Right lobe of liver (tissue), 4 donors: ENCODE results near the gene ARG2.

ENCODE experiments used
- CTCF ChIP-seq, 4 donors: fragments of 200-600 bp in 3 of 4; fragments of 450-650 bp in 1 of 4; IDR thresholded peaks; one replicate each; pipeline versions ENCODE4 v1.5.1 to v1.8.0; 2016 to 2022; ENCODE audit warnings: antibody characterized with exemption in 4 of 4, mild to moderate bottlenecking in 2 of 4
- POLR2A ChIP-seq: fragments of 450-650 bp; IDR thresholded peaks from one replicate; pipeline ENCODE4 v1.6.1; 2017; ENCODE audit warnings: antibody characterized with exemption, mild to moderate bottlenecking
- donor health status: DM: no; HTN: no; CAD: no.
- donor health status: DM: no; HTN: no; CAD: no.
- donor health status: DM: no; HTN: yes; CAD: no.

- TF ChIP-seq CTCF (IDR thresholded peaks at IDR 0.05) (no peak), POLR2A (no peak)
Observed at GRCh38 chr14:67652189-67652588, 32.5 kb downstream of the ARG2 start.
